ENCODE measurements around the gene SNCB.

Gene SNCB

GRCh38 chr5:176626876-176627236, 3.5 kb downstream of the SNCB start:
- H3K9me3 ChIP-seq (replicated peaks; ENCODE audit: insufficient read depth, low read length): no peaks in the 10 kb centered on the region
- no peak overlapping the region for H3K4me3 ChIP-seq (ENCODE audit: low read length)
- peaks cover 79% of the 10 kb centered on the region for H3K27me3 ChIP-seq (replicated peaks; ENCODE audit: insufficient read depth, low read length)
- H3K9ac ChIP-seq (ENCODE audit: low read length): no peak overlapping the region
- no peaks in the 10 kb centered on the region for H3K4me1 ChIP-seq (ENCODE audit: low read length)
- TF ChIP-seq EZH2phosphoT487 (IDR thresholded peaks at IDR 0.05; ENCODE audit: low read length): no peak
- no peak for TF ChIP-seq EZH2 (optimal IDR thresholded peaks at IDR 0.05; ENCODE audit: low read depth, low read length)
- TF ChIP-seq CTCF (IDR thresholded peaks at IDR 0.05; ENCODE audit: low read length): no peak
- H3K9me2 ChIP-seq (replicated peaks; ENCODE audit: insufficient read depth, low read length): no peaks in the 10 kb centered on the region
- no peaks in the 10 kb centered on the region for H4K20me1 ChIP-seq (ENCODE audit: insufficient read depth, low read length)
- H3K27ac ChIP-seq (ENCODE audit: low read length): no peak overlapping the region
- no peak overlapping the region for H3K4me2 ChIP-seq (ENCODE audit: low read depth, low read length)
- no peaks in the 10 kb centered on the region for H3K36me3 ChIP-seq (replicated peaks; ENCODE audit: insufficient read depth, low read length)
- H3F3A ChIP-seq (ENCODE audit: insufficient read depth, low read length): no peaks in the 10 kb centered on the region
- H3K79me2 ChIP-seq (ENCODE audit: low read length): no peaks in the 10 kb centered on the region
- no peak overlapping the region for H2AFZ ChIP-seq (ENCODE audit: low read length)
- DNase-seq: no peak

- Histone ChIP-seq H3K9me2 (replicated peaks; ENCODE audit: insufficient read depth, low read length) (no peaks in the 10 kb centered on the region), H3K79me2 (ENCODE audit: low read length) (no peaks in the 10 kb centered on the region), H4K20me1 (ENCODE audit: insufficient read depth, low read length) (no peaks in the 10 kb centered on the region), H3K4me3 (ENCODE audit: low read length) (no peak overlapping the region), H3K4me1 (ENCODE audit: low read length) (no peaks in the 10 kb centered on the region), H3K9ac (ENCODE audit: low read length) (no peak overlapping the region), H3K27me3 (replicated peaks; ENCODE audit: insufficient read depth, low read length) (peaks cover 79% of the 10 kb centered on the region), H3K9me3 (replicated peaks; ENCODE audit: insufficient read depth, low read length) (no peaks in the 10 kb centered on the region), H2AFZ (ENCODE audit: low read length) (no peak overlapping the region), H3K36me3 (replicated peaks; ENCODE audit: insufficient read depth, low read length) (no peaks in the 10 kb centered on the region), H3K27ac (ENCODE audit: low read length) (no peak overlapping the region), H3K4me2 (ENCODE audit: low read depth, low read length) (no peak overlapping the region), H3F3A (ENCODE audit: insufficient read depth, low read length) (no peaks in the 10 kb centered on the region)
- no peak for DNase-seq
- TF ChIP-seq CTCF (IDR thresholded peaks at IDR 0.05; ENCODE audit: low read length): no peak
- TF ChIP-seq EZH2phosphoT487 (IDR thresholded peaks at IDR 0.05; ENCODE audit: low read length): no peak
- no peak for TF ChIP-seq EZH2 (optimal IDR thresholded peaks at IDR 0.05; ENCODE audit: low read depth, low read length)
Observed at GRCh38 chr5:176625966-176626875, 4.1 kb downstream of the SNCB start.

GRCh38 chr5:176625512-176625911, 4.8 kb downstream of the SNCB start:
- Histone ChIP-seq H3K36me3 (replicated peaks; ENCODE audit: insufficient read depth, low read length) (no peaks in the 10 kb centered on the region), H3K9ac (ENCODE audit: low read length) (no peak overlapping the region), H3K27me3 (replicated peaks; ENCODE audit: insufficient read depth, low read length) (peaks cover 79% of the 10 kb centered on the region), H2AFZ (ENCODE audit: low read length) (no peak overlapping the region), H3K9me2 (replicated peaks; ENCODE audit: insufficient read depth, low read length) (no peaks in the 10 kb centered on the region), H3K4me1 (ENCODE audit: low read length) (no peaks in the 10 kb centered on the region), H3K9me3 (replicated peaks; ENCODE audit: insufficient read depth, low read length) (no peaks in the 10 kb centered on the region), H3K4me2 (ENCODE audit: low read depth, low read length) (no peak overlapping the region), H3K79me2 (ENCODE audit: low read length) (no peaks in the 10 kb centered on the region), H3F3A (ENCODE audit: insufficient read depth, low read length) (no peaks in the 10 kb centered on the region), H4K20me1 (ENCODE audit: insufficient read depth, low read length) (no peaks in the 10 kb centered on the region), H3K4me3 (ENCODE audit: low read length) (no peak overlapping the region), H3K27ac (ENCODE audit: low read length) (no peak overlapping the region)
- TF ChIP-seq CTCF (IDR thresholded peaks at IDR 0.05; ENCODE audit: low read length) (no peak), EZH2 (optimal IDR thresholded peaks at IDR 0.05; ENCODE audit: low read depth, low read length) (no peak)
- DNase-seq: no peak

Data from MM.1S (cell line).